Upper lobe of left lung (tissue), 6 donors: ENCODE results near the gene SCYL3. TPM values are rescaled to one million over a fixed set of nuclear protein-coding genes. Genes with fewer than 3 reads are reported as not detected.

ENCODE experiments used
- ATAC-seq, 2 donors: fragments of 200-7000 bp; cut with Tn5 transposase; one replicate each; pipeline ENCODE4 v1.9.1; 2022; ENCODE audit warnings: mild to moderate bottlenecking in 2 of 2, moderate library complexity in 2 of 2; ENCODE audit not compliant: low FRiP score in 2 of 2
- DNase-seq, 2 donors: peaks; one replicate each; pipeline ENCODE4 v3.0.0-alpha.2; 2019 to 2020
- H3K27ac ChIP-seq, 4 donors: fragments of 200-600 bp; sonication (generic); one replicate each; pipeline ENCODE4 v1.5.1; 2016 to 2019
- H3K27me3 ChIP-seq, 4 donors: fragments of 200-600 bp; sonication (generic); one replicate each; pipeline ENCODE4 v1.5.1; 2017 to 2019
- H3K36me3 ChIP-seq, 4 donors: fragments of 200-600 bp; sonication (generic); one replicate each; pipeline ENCODE4 v1.5.1; 2016 to 2019
- H3K4me1 ChIP-seq, 4 donors: fragments of 200-600 bp; sonication (generic); one replicate each; pipeline ENCODE4 v1.5.1; 2018 to 2019
- H3K4me3 ChIP-seq, 4 donors: fragments of 200-600 bp; sonication (generic); one replicate each; pipeline ENCODE4 v1.5.1; 2017 to 2019; ENCODE audit warnings: mild to moderate bottlenecking in 2 of 4, moderate library complexity in 1 of 4
- H3K9me3 ChIP-seq, 4 donors: fragments of 200-600 bp; sonication (generic); one replicate each; pipeline ENCODE4 v1.5.1; 2018 to 2019
- EP300 ChIP-seq, 4 donors: sonication (generic); formaldehyde crosslinking; IDR thresholded peaks; one replicate each; pipeline ENCODE4 v1.5.1; 2017; ENCODE audit warnings: antibody characterized with exemption in 4 of 4, control low read depth in 2 of 4
- POLR2A ChIP-seq, 4 donors: fragments of 450-650 bp; IDR thresholded peaks; one replicate each; pipeline ENCODE4 v1.5.1; 2016 to 2017; ENCODE audit warnings: antibody characterized with exemption in 4 of 4, mild to moderate bottlenecking in 2 of 4
- POLR2AphosphoS5 ChIP-seq, 2 donors: sonication (generic); formaldehyde crosslinking; IDR thresholded peaks; one replicate each; pipeline ENCODE4 v1.5.1; 2017; ENCODE audit warnings: antibody characterized with exemption in 2 of 2
- WGBS, 2 donors: methylation state at CpG; one replicate each; pipeline ENCODE4 v1.1.5; 2017 to 2018; 5-methylcytosine and 5-hydroxymethylcytosine counted together
- total RNA-seq, 6 donors: library from RNA; depleted of rRNA in 4 of 6; stranded (reverse); fragments of >200 nt in 4 of 6; gene quantifications; one replicate each; pipeline versions ENCODE4 v1.1.0 to v1.2.1, GENCODE V29; 2016 to 2021
- TF ChIP-seq, protein P1 (sequence below), 6 experiments: fragments of 450-650 bp in 4 of 6; fragments of 200-600 bp in 2 of 6; sonication (generic) in 2 of 6; IDR thresholded peaks; one replicate each; pipeline ENCODE4 v1.5.1; 2016 to 2019; ENCODE audit warnings: antibody characterized with exemption in 6 of 6
- donor health status: DM: no; HTN: no; CAD: no; lungs with moderate emphysema.
- donor health status: DM: no; HTN: yes; CAD: no; lungs with severe emphysema.

SCYL3 gene
- total RNA-seq, 6 donors from 2014 or later, result 6.4 to 15.1 (median 10.7) TPM

DNA sequence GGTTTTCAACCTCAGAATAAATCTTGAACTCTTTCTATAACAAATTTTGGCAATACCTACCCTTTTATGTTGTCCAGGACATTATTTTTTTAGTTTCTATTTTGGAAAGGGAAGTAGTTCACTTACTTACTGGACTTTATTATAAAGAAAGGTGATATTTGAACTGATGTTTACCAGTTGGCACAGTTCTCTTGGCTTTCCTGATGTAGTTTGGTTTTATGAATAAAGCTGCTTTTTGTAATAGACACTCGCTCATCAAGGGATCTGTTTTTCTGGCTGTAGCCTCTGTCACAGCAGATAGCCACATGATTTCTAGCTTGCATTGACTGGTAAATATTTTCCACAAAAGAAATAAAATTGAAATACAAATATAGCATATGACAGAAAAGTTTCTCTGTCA is 58.0 kb downstream of the SCYL3 start:
- no peak for DNase-seq
- WGBS, 2 donors, result 84 to 89% methylated on average over 1 of the region's 1 CpG
- ATAC-seq, result no peak

DNA sequence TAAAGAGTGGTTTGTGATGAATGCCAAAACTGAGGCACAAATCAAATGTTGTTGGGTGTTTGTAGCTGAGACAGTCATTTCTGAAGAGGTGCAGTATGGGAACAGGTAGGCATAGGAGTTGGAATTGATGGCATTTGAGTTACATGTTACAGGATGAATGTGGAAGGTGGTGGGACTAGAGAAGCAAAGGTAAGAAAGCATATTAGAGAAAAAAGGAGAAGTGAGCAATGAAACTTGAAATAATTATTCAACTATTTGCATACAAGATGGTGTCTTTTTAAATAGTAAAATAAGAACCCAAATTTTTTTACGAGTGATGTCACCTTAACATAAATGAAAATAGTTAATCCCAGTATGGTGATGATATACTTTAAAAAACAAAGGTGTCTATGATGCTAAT is 58.8 kb downstream of the SCYL3 start:
- WGBS, 2 donors, result 98 to 100% methylated on average over 1 of the region's 1 CpG
- H3K4me1 ChIP-seq, result no peaks in the 10 kb centered on the region
- H3K4me3 ChIP-seq, result no peak overlapping the region
- no peaks in the 10 kb centered on the region for H3K27me3 ChIP-seq
- TF ChIP-seq POLR2AphosphoS5 (IDR thresholded peaks at IDR 0.05) (no peak), EP300 (IDR thresholded peaks at IDR 0.05) (no peak)
- TF ChIP-seq, protein P1, sequence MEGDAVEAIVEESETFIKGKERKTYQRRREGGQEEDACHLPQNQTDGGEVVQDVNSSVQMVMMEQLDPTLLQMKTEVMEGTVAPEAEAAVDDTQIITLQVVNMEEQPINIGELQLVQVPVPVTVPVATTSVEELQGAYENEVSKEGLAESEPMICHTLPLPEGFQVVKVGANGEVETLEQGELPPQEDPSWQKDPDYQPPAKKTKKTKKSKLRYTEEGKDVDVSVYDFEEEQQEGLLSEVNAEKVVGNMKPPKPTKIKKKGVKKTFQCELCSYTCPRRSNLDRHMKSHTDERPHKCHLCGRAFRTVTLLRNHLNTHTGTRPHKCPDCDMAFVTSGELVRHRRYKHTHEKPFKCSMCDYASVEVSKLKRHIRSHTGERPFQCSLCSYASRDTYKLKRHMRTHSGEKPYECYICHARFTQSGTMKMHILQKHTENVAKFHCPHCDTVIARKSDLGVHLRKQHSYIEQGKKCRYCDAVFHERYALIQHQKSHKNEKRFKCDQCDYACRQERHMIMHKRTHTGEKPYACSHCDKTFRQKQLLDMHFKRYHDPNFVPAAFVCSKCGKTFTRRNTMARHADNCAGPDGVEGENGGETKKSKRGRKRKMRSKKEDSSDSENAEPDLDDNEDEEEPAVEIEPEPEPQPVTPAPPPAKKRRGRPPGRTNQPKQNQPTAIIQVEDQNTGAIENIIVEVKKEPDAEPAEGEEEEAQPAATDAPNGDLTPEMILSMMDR (IDR thresholded peaks at IDR 0.05), result no peak
- DNase-seq (no peak), ATAC-seq (no peak)
- H3K9me3 ChIP-seq, result peaks cover 0 to 5% (median 1%) of the 10 kb centered on the region in 4 donors
- H3K36me3 ChIP-seq, result peaks cover 0 to 19% (median 0%) of the 10 kb centered on the region in 4 donors
- no peak overlapping the region for H3K27ac ChIP-seq

More for the DNA sequence above, 58.0 kb downstream of the SCYL3 start:
- H3K36me3 ChIP-seq, result peaks cover 0 to 15% (median 0%) of the 10 kb centered on the region in 4 donors
- TF ChIP-seq POLR2AphosphoS5 (IDR thresholded peaks at IDR 0.05) (no peak), POLR2A (IDR thresholded peaks at IDR 0.05) (no peak), EP300 (IDR thresholded peaks at IDR 0.05) (no peak)
- TF ChIP-seq, protein P1 (IDR thresholded peaks at IDR 0.05), result no peak
- H3K4me1 ChIP-seq, result no peaks in the 10 kb centered on the region
- peaks cover 0 to 5% (median 1%) of the 10 kb centered on the region in 4 donors for H3K9me3 ChIP-seq
- no peak overlapping the region for H3K4me3 ChIP-seq
- no peak overlapping the region for H3K27ac ChIP-seq
- H3K27me3 ChIP-seq, result no peaks in the 10 kb centered on the region

DNA sequence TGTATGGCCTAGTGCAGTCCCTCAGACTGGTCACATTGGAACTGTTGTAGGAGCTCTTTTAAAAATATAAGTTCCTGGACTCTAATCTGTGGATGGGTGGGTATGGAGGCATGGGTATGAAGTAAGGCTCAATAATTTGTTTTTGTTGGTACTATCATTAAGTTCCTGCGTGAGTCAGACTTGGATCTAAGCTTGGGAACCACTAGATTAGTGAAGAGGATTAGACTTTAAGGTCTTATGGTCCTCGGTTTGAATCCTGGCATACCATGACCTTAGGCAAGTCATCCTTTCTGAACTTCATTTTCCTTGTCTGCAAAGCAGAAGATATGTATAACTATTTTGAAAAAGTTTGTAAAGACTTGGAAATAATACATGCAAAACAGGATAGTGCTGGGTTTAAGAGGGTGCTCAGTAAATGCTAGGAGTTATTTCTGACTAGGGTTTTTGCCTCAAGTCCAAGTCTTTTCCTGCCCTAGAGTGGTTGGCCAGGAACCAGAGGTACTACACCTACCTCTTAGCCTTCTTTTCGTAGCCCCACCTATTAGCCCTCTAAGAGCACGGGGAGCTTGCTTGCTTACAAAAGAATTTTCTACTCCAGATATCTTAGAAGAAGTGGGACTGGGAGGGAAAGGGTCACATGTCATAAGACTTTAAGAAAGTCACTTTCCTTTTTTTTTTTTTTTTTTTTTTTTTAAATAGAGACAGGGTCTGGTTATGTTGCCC is 60.4 kb downstream of the SCYL3 start:
- Histone ChIP-seq H3K9me3 (no peaks in the 10 kb centered on the region), H3K4me3 (no peak overlapping the region), H3K27me3 (no peaks in the 10 kb centered on the region), H3K4me1 (no peaks in the 10 kb centered on the region), H3K36me3 (peaks cover 0 to 20% (median 0%) of the 10 kb centered on the region in 4 donors), H3K27ac (no peak overlapping the region)
- DNase-seq, result peak in 1 of 2 donors; percentile 63
- no peak for TF ChIP-seq POLR2A (IDR thresholded peaks at IDR 0.05)
- no peak for TF ChIP-seq POLR2AphosphoS5 (IDR thresholded peaks at IDR 0.05)
- no peak for TF ChIP-seq EP300 (IDR thresholded peaks at IDR 0.05)
- TF ChIP-seq, protein P1 (IDR thresholded peaks at IDR 0.05), result no peak
- 53 to 61% methylated on average over 4 of the region's 4 CpGs for WGBS, 2 donors
- no peak for ATAC-seq

DNA sequence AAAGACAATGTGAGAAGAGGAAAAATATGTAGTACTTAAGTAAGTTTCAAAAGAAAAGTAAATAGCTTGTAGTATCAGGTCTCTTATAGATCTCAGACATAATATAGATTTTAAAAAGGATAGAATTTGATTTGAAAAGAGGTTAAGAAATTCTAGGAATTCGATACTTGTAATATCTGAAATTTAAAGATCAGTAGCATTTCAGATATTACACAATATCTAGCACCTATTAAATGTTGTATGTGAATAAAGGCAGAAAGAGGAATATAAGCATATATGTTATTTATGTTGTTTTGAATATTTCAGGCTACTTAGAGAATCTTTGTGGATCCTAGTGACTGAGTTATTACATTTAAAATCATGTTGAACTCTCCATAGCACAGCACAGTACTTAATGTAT is 64.0 kb downstream of the SCYL3 start:
- no peak for TF ChIP-seq EP300 (IDR thresholded peaks at IDR 0.05)
- no peak for TF ChIP-seq POLR2A (IDR thresholded peaks at IDR 0.05)
- TF ChIP-seq, protein P1 (IDR thresholded peaks at IDR 0.05), result no peak
- no peak for TF ChIP-seq POLR2AphosphoS5 (IDR thresholded peaks at IDR 0.05)
- H3K36me3 ChIP-seq, result peaks cover 0 to 30% (median 0%) of the 10 kb centered on the region in 4 donors
- DNase-seq (no peak), ATAC-seq (no peak)
- 100% methylated on average over 1 of the region's 1 CpG for WGBS, 2 donors
- H3K4me3 ChIP-seq, result no peak overlapping the region
- H3K27me3 ChIP-seq, result no peaks in the 10 kb centered on the region
- H3K9me3 ChIP-seq, result no peaks in the 10 kb centered on the region
- no peak overlapping the region for H3K27ac ChIP-seq
- no peaks in the 10 kb centered on the region for H3K4me1 ChIP-seq

DNA sequence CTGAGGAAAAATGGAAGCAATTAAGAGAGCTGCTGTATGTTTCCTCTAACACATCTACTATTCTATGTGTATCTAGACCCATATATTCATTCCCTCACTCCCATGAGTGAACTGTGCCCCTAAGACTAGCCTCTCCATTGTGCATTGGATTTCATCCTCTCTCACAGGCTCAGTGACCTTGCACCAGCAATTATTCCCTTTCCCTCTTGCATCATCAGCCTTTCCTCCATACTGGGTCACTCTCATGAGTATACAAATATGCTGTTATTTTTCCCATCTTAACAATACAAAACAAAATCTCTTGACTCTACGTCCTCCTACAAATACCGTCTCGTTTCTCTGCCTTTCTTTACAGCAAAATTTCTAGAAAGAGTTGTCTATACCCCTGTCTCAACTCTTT is 69.5 kb downstream of the SCYL3 start:
- ATAC-seq (no peak), DNase-seq (no peak)
- Histone ChIP-seq H3K27me3 (no peaks in the 10 kb centered on the region), H3K4me1 (no peaks in the 10 kb centered on the region), H3K27ac (no peak overlapping the region), H3K9me3 (no peaks in the 10 kb centered on the region), H3K36me3 (peaks cover 0 to 29% (median 0%) of the 10 kb centered on the region in 4 donors), H3K4me3 (no peak overlapping the region)
- TF ChIP-seq EP300 (IDR thresholded peaks at IDR 0.05) (no peak), POLR2A (IDR thresholded peaks at IDR 0.05) (no peak), POLR2AphosphoS5 (IDR thresholded peaks at IDR 0.05) (no peak)
- TF ChIP-seq, protein P1 (IDR thresholded peaks at IDR 0.05), result no peak
- WGBS, 2 donors, result 95 to 97% methylated on average over 3 of the region's 3 CpGs
